Measurements from ENCODE around the gene VKORC1.
"Not testable (repeated sequence)": the region's sequence is repeated elsewhere in the genome, so short reads cannot be mapped to it uniquely, and the experiment has no call there.

Gene VKORC1

DNA sequence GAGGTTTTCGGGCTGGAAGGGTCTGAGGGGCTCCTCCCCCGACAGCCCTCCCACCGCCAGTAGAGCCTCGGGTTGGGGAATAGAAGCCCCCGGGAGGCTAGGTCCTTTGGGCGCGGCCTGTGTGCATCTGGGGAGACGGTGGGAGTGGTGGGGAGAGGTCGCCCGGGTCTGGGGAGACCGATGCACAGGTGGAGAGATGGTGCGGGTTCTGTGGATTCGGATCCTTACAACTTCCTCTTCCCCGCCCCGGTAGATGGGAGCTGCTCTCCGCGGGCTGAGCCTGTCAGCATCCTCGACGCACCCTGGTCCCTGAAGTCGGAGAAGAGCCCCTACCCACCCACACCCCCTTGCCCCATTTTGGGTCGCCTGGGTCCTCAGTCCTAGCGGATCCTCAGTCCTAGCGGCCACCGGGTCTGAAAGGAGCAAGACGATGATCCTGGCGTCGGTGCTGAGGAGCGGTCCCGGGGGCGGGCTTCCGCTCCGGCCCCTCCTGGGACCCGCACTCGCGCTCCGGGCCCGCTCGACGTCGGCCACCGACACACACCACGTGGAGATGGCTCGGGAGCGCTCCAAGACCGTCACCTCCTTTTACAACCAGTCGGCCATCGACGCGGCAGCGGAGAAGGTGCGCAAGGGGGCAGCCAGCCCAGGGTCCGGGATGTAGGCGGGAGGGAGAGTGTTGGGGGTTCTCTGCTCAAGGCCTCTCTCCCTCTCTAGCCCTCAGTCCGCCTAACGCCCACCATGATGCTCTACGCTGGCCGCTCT is 14.4 kb upstream of the VKORC1 start:
- TF ChIP-seq CTCF (IDR thresholded peaks at IDR 0.05; ENCODE audit: low read depth, low read length): no peak
- DNase-seq (ENCODE audit: extremely low read depth, low read depth): no peak

DNA sequence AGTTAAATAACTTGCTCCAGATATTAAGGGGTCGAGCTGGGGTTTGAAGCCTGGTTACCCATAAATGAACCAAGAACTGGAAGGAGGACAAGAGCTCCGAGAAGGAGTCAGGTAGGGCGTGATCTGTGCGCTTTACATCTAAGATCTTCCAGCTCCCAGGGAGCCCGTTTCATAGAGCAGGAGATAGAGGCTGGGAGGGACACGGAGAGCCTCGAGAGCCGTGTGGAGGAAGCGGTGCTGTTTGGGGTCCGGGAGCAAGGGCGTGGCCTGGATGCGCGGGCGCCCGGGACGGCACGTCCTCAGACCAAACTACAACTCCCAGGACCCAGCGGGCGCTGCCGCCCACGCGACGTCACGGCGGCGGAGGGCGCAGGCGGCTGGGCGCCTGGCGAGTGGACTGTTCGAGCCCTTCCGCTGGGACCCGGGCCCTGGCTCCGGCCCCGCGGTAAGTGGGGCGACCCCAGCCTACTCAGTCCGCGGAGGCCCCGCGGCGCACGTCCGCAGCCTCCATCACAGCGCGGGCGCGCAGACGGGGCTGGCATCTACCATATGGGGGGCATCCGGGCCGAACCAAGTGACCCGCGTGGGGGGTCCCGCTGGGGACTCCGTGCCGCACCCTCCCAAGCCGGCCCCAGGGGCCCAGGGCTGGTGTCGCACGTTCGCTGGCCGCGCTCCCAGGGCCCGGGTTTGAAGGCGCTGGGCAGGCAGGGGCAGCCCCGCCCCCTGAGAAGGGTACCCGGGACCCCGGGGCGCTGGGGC is 13.6 kb upstream of the VKORC1 start, which contains the start of gene BCKDK:
TSS of gene BCKDK (plus strand) at position 352 of the 759 bp plus-strand sequence. CDS start 838 bp downstream, outside the sequence.
- no peak for DNase-seq (ENCODE audit: extremely low read depth, low read depth)
- no peak for TF ChIP-seq CTCF (IDR thresholded peaks at IDR 0.05; ENCODE audit: low read depth, low read length)

DNA sequence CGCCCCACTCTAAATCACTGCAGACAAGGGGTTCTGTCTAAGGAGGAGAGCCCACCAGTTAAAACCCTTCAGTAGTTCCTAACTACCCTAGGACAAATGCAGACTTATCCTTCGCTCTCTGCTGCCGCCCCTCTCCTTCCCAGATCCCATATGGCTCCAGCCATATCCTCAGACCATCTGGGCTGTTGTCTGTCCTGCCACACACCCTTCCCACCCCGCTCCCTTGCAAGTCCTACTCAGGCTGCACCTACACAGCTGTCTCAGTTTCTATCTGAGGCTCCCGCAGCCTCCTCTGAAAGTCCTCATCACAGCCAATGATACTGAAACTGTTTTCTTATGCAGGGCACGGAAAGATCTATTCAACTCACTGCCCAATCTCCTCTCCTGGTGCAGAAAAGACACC is 12.9 kb upstream of the VKORC1 start:
- no peak for TF ChIP-seq CTCF (IDR thresholded peaks at IDR 0.05; ENCODE audit: low read depth, low read length)
- DNase-seq (ENCODE audit: extremely low read depth, low read depth): no peak

GRCh38 chr16:31106509-31107464 is 12.2 kb upstream of the VKORC1 start:
- no peak for TF ChIP-seq CTCF (IDR thresholded peaks at IDR 0.05; ENCODE audit: low read depth, low read length)

GRCh38 chr16:31105677-31106213 is 11.1 kb upstream of the VKORC1 start:
- peak; percentile 27 for DNase-seq (ENCODE audit: extremely low read depth, low read depth)
- peak; percentile 77 for TF ChIP-seq CTCF (IDR thresholded peaks at IDR 0.05; ENCODE audit: low read depth, low read length)

More at GRCh38 chr16:31106509-31107464, 12.2 kb upstream of the VKORC1 start:
- no peak for DNase-seq (ENCODE audit: extremely low read depth, low read depth)

DNA sequence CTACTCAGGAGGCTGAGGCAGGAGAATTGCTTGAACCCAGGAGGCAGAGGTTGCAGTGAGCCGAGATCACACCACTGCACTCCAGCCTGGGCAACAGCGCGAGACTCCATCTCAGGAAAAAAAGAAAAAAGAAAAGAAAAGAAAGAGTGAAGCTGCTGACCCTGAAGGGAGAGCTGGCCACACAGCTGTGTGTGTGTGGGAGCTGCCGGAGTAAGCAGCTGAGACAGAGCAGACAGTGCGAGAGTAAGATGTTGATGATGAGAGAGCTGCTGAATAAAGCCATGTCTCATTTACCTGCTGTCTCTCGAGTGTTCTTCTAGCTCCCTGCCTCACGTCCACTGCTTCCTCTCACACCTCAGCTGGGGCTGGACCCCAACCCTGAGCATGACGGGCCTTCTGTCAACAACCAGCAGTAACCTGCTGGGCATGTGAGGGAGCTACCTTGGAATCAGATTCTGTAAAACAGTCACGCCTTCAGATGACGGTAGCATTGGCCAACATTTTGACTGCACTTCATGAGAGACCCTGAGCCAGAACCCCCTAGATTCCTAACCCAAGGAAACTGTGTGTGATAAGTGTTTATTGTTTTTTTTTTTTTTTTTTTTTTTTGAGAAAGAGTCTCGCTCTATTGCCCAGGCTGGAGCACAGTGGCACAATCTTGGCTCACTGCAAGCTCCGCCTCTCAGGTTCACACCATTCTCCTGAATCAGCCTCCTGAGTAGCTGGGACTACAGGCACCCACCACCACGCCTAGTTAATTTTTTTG is 6.5 kb upstream of the VKORC1 start:
- DNase-seq (ENCODE audit: extremely low read depth, low read depth): not testable (repeated sequence)
